GM19467 (cell line): ENCODE measurements around the gene FXYD3.

ENCODE experiments used
- ATAC-seq: cut with Tn5 transposase; IDR thresholded peaks from one replicate; pipeline ENCODE4 v1.9.1; 2021; ENCODE audit warnings: mild to moderate bottlenecking, moderate library complexity; ENCODE audit not compliant: unreplicated experiment

FXYD3 gene

GRCh38 chr19:35115177-35115951, at the start of gene FXYD3:
FXYD3 (plus strand) TSS chr19:35115823; CDS start chr19:35119377, 3,554 bp downstream.
- ATAC-seq, result no peak

- no peak for ATAC-seq
Measured at GRCh38 chr19:35066121-35066520, 49.5 kb upstream of the FXYD3 start.

GRCh38 chr19:35066691-35067563, 48.7 kb upstream of the FXYD3 start:
- peak; percentile 83 for ATAC-seq

- ATAC-seq, result no peak
Measured at GRCh38 chr19:35068941-35069634, 46.5 kb upstream of the FXYD3 start.

- ATAC-seq, result no peak
Measured at GRCh38 chr19:35069696-35070095, 45.9 kb upstream of the FXYD3 start.

- ATAC-seq, result no peak
Measured at GRCh38 chr19:35070471-35070870, 45.2 kb upstream of the FXYD3 start.

- no peak for ATAC-seq
Measured at GRCh38 chr19:35073516-35073915, 42.1 kb upstream of the FXYD3 start.

GRCh38 chr19:35073941-35074340, 41.7 kb upstream of the FXYD3 start:
- ATAC-seq, result no peak

GRCh38 chr19:35074426-35075201, 41.0 kb upstream of the FXYD3 start:
- no peak for ATAC-seq

- no peak for ATAC-seq
Measured at GRCh38 chr19:35075202-35076025, 40.2 kb upstream of the FXYD3 start.

- no peak for ATAC-seq
Measured at GRCh38 chr19:35076026-35076370, 39.6 kb upstream of the FXYD3 start.

- ATAC-seq, result no peak
Measured at GRCh38 chr19:35076657-35077056, 39.0 kb upstream of the FXYD3 start.

- ATAC-seq, result no peak
Measured at GRCh38 chr19:35077411-35078223, 38.0 kb upstream of the FXYD3 start.

- no peak for ATAC-seq
Measured at GRCh38 chr19:35079826-35080225, 35.8 kb upstream of the FXYD3 start.

GRCh38 chr19:35080613-35081170, 34.9 kb upstream of the FXYD3 start:
- ATAC-seq, result no peak

GRCh38 chr19:35081201-35081600, 34.4 kb upstream of the FXYD3 start:
- ATAC-seq, result no peak

GRCh38 chr19:35083691-35084508, 31.7 kb upstream of the FXYD3 start:
- ATAC-seq, result no peak

GRCh38 chr19:35084509-35084762, 31.2 kb upstream of the FXYD3 start:
- ATAC-seq, result no peak
